ENCODE measurements around the gene MAP1B.

GRCh38 chr5:72177538-72177937 is 70.3 kb downstream of the MAP1B start:
- TF ChIP-seq EZH2 (optimal IDR thresholded peaks at IDR 0.05; ENCODE audit: low read depth, low read length) (no peak), CTCF (IDR thresholded peaks at IDR 0.05; ENCODE audit: low read length) (no peak)

Measured in MM.1S (cell line).